ENCODE measurements around the gene GSAP. TPM values are rescaled to one million over a fixed set of nuclear protein-coding genes. Genes with fewer than 3 reads are reported as not detected.

Gene GSAP
- total and polyA plus RNA-seq, 2 donors (not counting 1 experiment from before 2014, with no cell fraction given) = 140 to 207 TPM

- no peaks in the 10 kb centered on the region for H3K4me1 ChIP-seq (ENCODE audit: control insufficient read depth in 2 of 2, insufficient read depth in 2 of 2, low read length in 2 of 2)
- H3K4me3 ChIP-seq (ENCODE audit: control extremely low read depth in 1 of 5, extremely low read depth in 1 of 5, insufficient read depth in 1 of 5, low read depth in 2 of 5, low read length in 4 of 5) = no peak overlapping the region
- H3K4me1 Mint-ChIP-seq = no peaks in the 10 kb centered on the region
- no peaks in the 10 kb centered on the region for H3K9me3 Mint-ChIP-seq (ENCODE audit: insufficient read depth)
- DNase-seq (no peak), ATAC-seq (ENCODE audit: low read depth) (no peak)
- no peak overlapping the region for H3K27ac ChIP-seq (ENCODE audit: low read length in 2 of 2)
- H3K4me2 ChIP-seq (replicated peaks; ENCODE audit: low read depth, low read length, poor library complexity, severe bottlenecking) = no peak overlapping the region
- intact Hi-C loops (cut with micrococcal nuclease) = no loop called here
- no CpG with 5 or more reads among the region's 1 CpG for WGBS (ENCODE audit: insufficient coverage)
- H3K4me3 Mint-ChIP-seq = no peak overlapping the region
- ChIA-PET POLR2A (no interaction called here), CTCF (no interaction called here)
- H3K27me3 ChIP-seq (replicated peaks in 1 of 4; ENCODE audit: control extremely low read depth in 1 of 4, control insufficient read depth in 3 of 4, insufficient read depth in 4 of 4, low read length in 3 of 4) = no peaks in the 10 kb centered on the region
- H3K9ac ChIP-seq (ENCODE audit: low read length) = no peak overlapping the region
- no peaks in the 10 kb centered on the region for H4K20me1 ChIP-seq (ENCODE audit: control insufficient read depth, insufficient read depth, low read length, poor library complexity, severe bottlenecking)
- no peaks in the 10 kb centered on the region for H3K27me3 Mint-ChIP-seq
- H2AFZ ChIP-seq (ENCODE audit: insufficient read depth, low read depth, low read length, poor library complexity, severe bottlenecking) = no peak overlapping the region
- no peaks in the 10 kb centered on the region for H3K36me3 ChIP-seq (replicated peaks in 1 of 2; ENCODE audit: control extremely low read depth in 1 of 2, control insufficient read depth in 1 of 2, extremely low read depth in 1 of 2, insufficient read depth in 2 of 2, low read length in 1 of 2)
- H3K27ac Mint-ChIP-seq = no peak overlapping the region
- no peaks in the 10 kb centered on the region for H3K9me3 ChIP-seq (ENCODE audit: control extremely low read depth in 1 of 3, control insufficient read depth in 2 of 3, insufficient read depth in 1 of 3, low read length in 2 of 3)
- no peaks in the 10 kb centered on the region for H3K79me2 ChIP-seq (ENCODE audit: control insufficient read depth, insufficient read depth, low read length)
- no peak for TF ChIP-seq EZH2 (IDR thresholded peaks at IDR 0.05; ENCODE audit: borderline replicate concordance, insufficient read depth, low read depth, low read length, poor library complexity, severe bottlenecking)
- no peak for TF ChIP-seq CTCF (IDR thresholded peaks at IDR 0.05)
Measured at GRCh38 chr7:77438131-77438530, 22.0 kb upstream of the GSAP start.

GRCh38 chr7:77434570-77435275 lies 18.6 kb upstream of the GSAP start:
- ATAC-seq (ENCODE audit: low read depth) = no peak
- intact Hi-C loops (cut with micrococcal nuclease) = no loop called here

More at GRCh38 chr7:77434570-77435275, 18.6 kb upstream of the GSAP start:
- Mint-ChIP-seq H3K9me3 (ENCODE audit: insufficient read depth) (no peaks in the 10 kb centered on the region), H3K4me1 (no peaks in the 10 kb centered on the region), H3K27ac (no peak overlapping the region), H3K4me3 (no peak overlapping the region), H3K27me3 (no peaks in the 10 kb centered on the region)
- Histone ChIP-seq H3K27ac (ENCODE audit: low read length in 2 of 2) (no peak overlapping the region), H3K36me3 (replicated peaks in 1 of 2; ENCODE audit: control extremely low read depth in 1 of 2, control insufficient read depth in 1 of 2, extremely low read depth in 1 of 2, insufficient read depth in 2 of 2, low read length in 1 of 2) (no peaks in the 10 kb centered on the region), H2AFZ (ENCODE audit: insufficient read depth, low read depth, low read length, poor library complexity, severe bottlenecking) (no peak overlapping the region), H3K4me3 (ENCODE audit: control extremely low read depth in 1 of 5, extremely low read depth in 1 of 5, insufficient read depth in 1 of 5, low read depth in 2 of 5, low read length in 4 of 5) (no peak overlapping the region), H3K9me3 (ENCODE audit: control extremely low read depth in 1 of 3, control insufficient read depth in 2 of 3, insufficient read depth in 1 of 3, low read length in 2 of 3) (no peaks in the 10 kb centered on the region), H3K4me2 (replicated peaks; ENCODE audit: low read depth, low read length, poor library complexity, severe bottlenecking) (no peak overlapping the region), H3K9ac (ENCODE audit: low read length) (no peak overlapping the region), H3K79me2 (ENCODE audit: control insufficient read depth, insufficient read depth, low read length) (no peaks in the 10 kb centered on the region), H3K4me1 (ENCODE audit: control insufficient read depth in 2 of 2, insufficient read depth in 2 of 2, low read length in 2 of 2) (no peaks in the 10 kb centered on the region), H3K27me3 (replicated peaks in 1 of 4; ENCODE audit: control extremely low read depth in 1 of 4, control insufficient read depth in 3 of 4, insufficient read depth in 4 of 4, low read length in 3 of 4) (no peaks in the 10 kb centered on the region), H4K20me1 (ENCODE audit: control insufficient read depth, insufficient read depth, low read length, poor library complexity, severe bottlenecking) (no peaks in the 10 kb centered on the region)
- no CpG with 5 or more reads among the region's 3 CpGs for WGBS (ENCODE audit: insufficient coverage)
- ChIA-PET POLR2A (no interaction called here), CTCF (no interaction called here)
- DNase-seq = no peak
- TF ChIP-seq CTCF (IDR thresholded peaks at IDR 0.05) (no peak), EZH2 (IDR thresholded peaks at IDR 0.05; ENCODE audit: borderline replicate concordance, insufficient read depth, low read depth, low read length, poor library complexity, severe bottlenecking) (no peak)

All from B cell (primary cell).